ENCODE measurements around the gene C2orf76. TPM values are rescaled to one million over a fixed set of nuclear protein-coding genes. Genes with fewer than 3 reads are reported as not detected.

The C2orf76 gene
- total RNA-seq, 4 donors from 2014 or later: 1.6 to 2.9 TPM; not detected in 2

GRCh38 chr2:119319593-119319992 is 47.0 kb downstream of the C2orf76 start:
- no peaks in the 10 kb centered on the region for H3K27me3 ChIP-seq
- TF ChIP-seq CTCF (IDR thresholded peaks at IDR 0.05): no peak
- TF ChIP-seq POLR2A (IDR thresholded peaks at IDR 0.05): no peak
- H3K36me3 ChIP-seq: no peaks in the 10 kb centered on the region
- H3K27ac ChIP-seq: no peak overlapping the region
- DNase-seq: no peak
- no peaks in the 10 kb centered on the region for H3K9me3 ChIP-seq
- peaks cover 0 to 3% (median 0%) of the 10 kb centered on the region in 4 donors for H3K4me1 ChIP-seq
- H3K4me3 ChIP-seq: no peak overlapping the region

- H3K27ac ChIP-seq: no peak overlapping the region
Observed at GRCh38 chr2:119317554-119317953, 49.1 kb downstream of the C2orf76 start.

DNA sequence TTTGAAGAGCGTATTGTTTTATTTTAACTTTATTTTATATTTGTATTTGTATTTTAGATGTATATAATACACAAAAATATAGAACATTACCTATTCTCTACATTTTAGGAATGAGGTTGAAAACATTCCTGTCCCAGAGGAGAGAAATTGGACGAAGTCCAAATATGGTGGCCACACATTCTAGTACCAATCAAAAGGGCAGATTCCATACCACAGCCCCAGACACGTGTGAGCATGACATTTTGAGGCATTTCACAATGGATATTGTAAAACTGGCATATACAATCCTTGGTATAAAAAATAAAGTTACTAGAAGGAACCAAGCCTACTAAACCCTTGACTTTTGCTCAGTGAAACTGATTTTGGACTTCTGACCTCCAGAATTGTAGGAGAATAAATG is 50.6 kb downstream of the C2orf76 start:
- Histone ChIP-seq H3K4me3 (no peak overlapping the region), H3K9me3 (no peaks in the 10 kb centered on the region), H3K27me3 (no peaks in the 10 kb centered on the region), H3K4me1 (peaks cover 0 to 3% (median 0%) of the 10 kb centered on the region in 4 donors), H3K36me3 (no peaks in the 10 kb centered on the region), H3K27ac (no peak overlapping the region)
- no peak for DNase-seq
- TF ChIP-seq POLR2A (IDR thresholded peaks at IDR 0.05) (no peak), CTCF (IDR thresholded peaks at IDR 0.05) (no peak)

More at GRCh38 chr2:119317554-119317953, 49.1 kb downstream of the C2orf76 start:
- Histone ChIP-seq H3K4me3 (no peak overlapping the region), H3K27me3 (no peaks in the 10 kb centered on the region), H3K36me3 (no peaks in the 10 kb centered on the region), H3K9me3 (no peaks in the 10 kb centered on the region), H3K4me1 (peaks cover 0 to 3% (median 0%) of the 10 kb centered on the region in 4 donors)
- TF ChIP-seq POLR2A (IDR thresholded peaks at IDR 0.05) (no peak), CTCF (IDR thresholded peaks at IDR 0.05) (no peak)
- no peak for DNase-seq

- TF ChIP-seq CTCF (IDR thresholded peaks at IDR 0.05): no peak
- TF ChIP-seq POLR2A (IDR thresholded peaks at IDR 0.05): no peak
- Histone ChIP-seq H3K4me3 (no peak overlapping the region), H3K27me3 (no peaks in the 10 kb centered on the region), H3K36me3 (no peaks in the 10 kb centered on the region), H3K27ac (no peak overlapping the region), H3K9me3 (no peaks in the 10 kb centered on the region), H3K4me1 (peaks cover 0 to 3% (median 0%) of the 10 kb centered on the region in 4 donors)
- DNase-seq: no peak
Observed at GRCh38 chr2:119315241-119315925, 51.3 kb downstream of the C2orf76 start.

- TF ChIP-seq CTCF (IDR thresholded peaks at IDR 0.05): no peak
- TF ChIP-seq POLR2A (IDR thresholded peaks at IDR 0.05): no peak
- Histone ChIP-seq H3K36me3 (no peaks in the 10 kb centered on the region), H3K27ac (no peak overlapping the region), H3K27me3 (no peaks in the 10 kb centered on the region), H3K4me3 (no peak overlapping the region), H3K4me1 (peaks cover 0 to 3% (median 0%) of the 10 kb centered on the region in 4 donors), H3K9me3 (no peaks in the 10 kb centered on the region)
- DNase-seq: no peak
Observed at GRCh38 chr2:119311831-119312230, 54.8 kb downstream of the C2orf76 start.

All from Peyer's patch (tissue), 4 donors.